Measurements from ENCODE around the gene DUSP19. TPM values are rescaled to one million over a fixed set of nuclear protein-coding genes. Genes with fewer than 3 reads are reported as not detected.

DUSP19 gene
- total and polyA plus RNA-seq, 8 donors: 1.0 to 3.8 (median 1.9) TPM

- no peak for TF ChIP-seq CTCF (IDR thresholded peaks at IDR 0.05)
- no peak for DNase-seq
- no peaks in the 10 kb centered on the region for H3K4me1 ChIP-seq
- H3K27ac ChIP-seq: no peak overlapping the region
- WGBS, 2 donors: 83 to 92% methylated on average over 5 of the region's 5 CpGs
- no peak for ATAC-seq
- H3K9me3 ChIP-seq: no peaks in the 10 kb centered on the region
- intact Hi-C loops (cut with DNase I): no loop called here
- H3K27me3 ChIP-seq: no peaks in the 10 kb centered on the region
- H3K4me3 ChIP-seq: no peak overlapping the region
- FAIRE-seq: no peak
- H3K36me3 ChIP-seq: no peaks in the 10 kb centered on the region
These were observed 29.1 kb upstream of the DUSP19 start for GRCh38 chr2:183049420-183049819.

- H3K36me3 ChIP-seq: no peaks in the 10 kb centered on the region
- FAIRE-seq (no peak), DNase-seq (no peak), ATAC-seq (peak; percentile 30 to 62 (median 54))
- H3K27ac ChIP-seq: peak overlapping the region; percentile 8 to 83 (median 57)
- no peak overlapping the region for H3K4me3 ChIP-seq
- 11% methylated on average over 3 of the region's 3 CpGs for WGBS, 2 donors
- intact Hi-C loops (cut with DNase I): no loop called here
- TF ChIP-seq CTCF (IDR thresholded peaks at IDR 0.05): no peak
- H3K9me3 ChIP-seq: no peaks in the 10 kb centered on the region
- no peaks in the 10 kb centered on the region for H3K27me3 ChIP-seq
- peaks cover 0 to 16% (median 7%) of the 10 kb centered on the region in 3 donors for H3K4me1 ChIP-seq
These were observed 21.1 kb upstream of the DUSP19 start for GRCh38 chr2:183057333-183057985.

- no peak for FAIRE-seq
These were observed 19.0 kb upstream of the DUSP19 start for GRCh38 chr2:183059561-183059960.

DNA sequence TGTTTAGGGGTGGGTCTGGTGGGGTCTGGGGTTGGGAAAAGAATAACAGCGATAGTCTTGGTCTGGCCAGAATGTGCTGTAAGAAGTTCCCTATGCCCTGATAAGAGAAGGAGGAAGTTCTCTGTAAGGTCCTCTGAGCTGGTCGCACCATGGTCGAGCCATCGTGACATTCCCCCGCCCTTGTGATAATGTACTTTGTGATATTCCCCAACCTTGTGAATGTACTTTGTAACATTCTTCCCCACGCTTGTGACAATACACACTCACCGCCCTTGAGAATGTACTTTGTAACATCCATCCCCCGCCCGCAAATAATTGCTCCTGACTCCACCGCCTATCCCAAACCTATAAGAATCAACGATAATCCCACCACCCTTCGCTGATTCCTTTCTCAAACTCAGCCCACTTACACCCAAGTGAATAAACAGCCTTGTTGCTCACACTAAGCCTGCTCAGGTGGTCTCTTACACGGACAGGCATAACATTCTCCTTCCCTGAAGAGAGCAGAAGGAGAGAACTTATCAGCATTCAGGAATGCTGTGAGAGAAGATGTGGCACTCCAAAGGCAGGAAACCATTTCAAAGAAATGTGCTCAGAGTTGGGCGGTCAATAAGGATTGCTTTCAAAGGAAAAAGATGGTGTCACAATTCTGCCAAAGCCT, 17.8 kb upstream of the DUSP19 start:
- WGBS, 2 donors: 96% methylated on average over 14 of the region's 14 CpGs

More at GRCh38 chr2:183059561-183059960, 19.0 kb upstream of the DUSP19 start:
- Histone ChIP-seq H3K9me3 (no peaks in the 10 kb centered on the region), H3K4me3 (no peak overlapping the region), H3K27ac (no peak overlapping the region), H3K4me1 (peaks cover 0 to 16% (median 7%) of the 10 kb centered on the region in 3 donors), H3K27me3 (no peaks in the 10 kb centered on the region), H3K36me3 (no peaks in the 10 kb centered on the region)
- no peak for TF ChIP-seq CTCF (IDR thresholded peaks at IDR 0.05)
- no peak for DNase-seq
- WGBS, 2 donors: 57 to 67% methylated on average over 1 of the region's 1 CpG
- intact Hi-C loops (cut with DNase I): no loop called here
- no peak for ATAC-seq

More for the DNA sequence above, 17.8 kb upstream of the DUSP19 start:
- Histone ChIP-seq H3K4me1 (peaks cover 0 to 16% (median 7%) of the 10 kb centered on the region in 3 donors), H3K9me3 (no peaks in the 10 kb centered on the region), H3K36me3 (no peaks in the 10 kb centered on the region), H3K27ac (no peak overlapping the region), H3K4me3 (no peak overlapping the region), H3K27me3 (no peaks in the 10 kb centered on the region)
- ATAC-seq (no peak), DNase-seq (no peak), FAIRE-seq (no peak)
- TF ChIP-seq CTCF (IDR thresholded peaks at IDR 0.05): no peak
- intact Hi-C loops (cut with DNase I): no loop called here

Data from pancreas (tissue), 10 donors.